Hematopoietic multipotent progenitor cell (in vitro differentiated cells): Measurements from ENCODE around the gene DENND11. TPM values are rescaled to one million over a fixed set of nuclear protein-coding genes. Genes with fewer than 3 reads are reported as not detected.
"Not testable (repeated sequence)": the region's sequence is repeated elsewhere in the genome, so short reads cannot be mapped to it uniquely, and the experiment has no call there.

Experiments used
- DNase-seq, 3 donors: peaks; one replicate each; pipeline ENCODE4 v3.0.0-alpha.2; 2011 to 2015; ENCODE audit warnings: low read depth in 2 of 3, low spot score in 2 of 3
- total RNA-seq: library from RNA; depleted of rRNA; stranded (reverse); fragments of >200 nt; gene quantifications from one replicate; pipeline ENCODE4 v1.2.3, GENCODE V29; 2012

The DENND11 gene
- total RNA-seq, 1 donor: 45.8 TPM

- no peak for DNase-seq
Measured at GRCh38 chr7:141709318-141709717, 7.4 kb upstream of the DENND11 start.

DNA sequence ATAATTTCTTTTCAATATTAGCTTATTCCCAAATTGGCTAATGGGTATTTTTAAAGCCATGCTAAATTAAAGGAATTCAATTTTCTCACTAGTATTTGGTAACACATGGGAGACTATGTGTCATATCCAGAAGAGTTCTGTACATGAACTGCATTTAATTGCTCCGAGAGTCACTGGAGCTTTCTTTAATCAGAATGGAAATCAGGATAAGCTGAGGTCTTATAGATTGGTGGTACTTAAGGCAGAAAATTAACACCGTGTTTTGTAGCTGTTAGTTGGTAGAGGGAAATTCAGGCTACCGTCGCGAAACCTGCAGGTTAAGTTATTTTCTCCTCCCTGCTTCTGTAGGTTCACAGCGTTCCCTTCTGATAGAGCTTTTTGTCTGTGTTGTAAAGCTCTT, 6.4 kb upstream of the DENND11 start, which contains the start of gene WEE2:
TSS of gene WEE2 (plus strand) at position 3 of the 400 bp plus-strand sequence. CDS start 406 bp downstream, outside the sequence.
- no peak for DNase-seq

DNA sequence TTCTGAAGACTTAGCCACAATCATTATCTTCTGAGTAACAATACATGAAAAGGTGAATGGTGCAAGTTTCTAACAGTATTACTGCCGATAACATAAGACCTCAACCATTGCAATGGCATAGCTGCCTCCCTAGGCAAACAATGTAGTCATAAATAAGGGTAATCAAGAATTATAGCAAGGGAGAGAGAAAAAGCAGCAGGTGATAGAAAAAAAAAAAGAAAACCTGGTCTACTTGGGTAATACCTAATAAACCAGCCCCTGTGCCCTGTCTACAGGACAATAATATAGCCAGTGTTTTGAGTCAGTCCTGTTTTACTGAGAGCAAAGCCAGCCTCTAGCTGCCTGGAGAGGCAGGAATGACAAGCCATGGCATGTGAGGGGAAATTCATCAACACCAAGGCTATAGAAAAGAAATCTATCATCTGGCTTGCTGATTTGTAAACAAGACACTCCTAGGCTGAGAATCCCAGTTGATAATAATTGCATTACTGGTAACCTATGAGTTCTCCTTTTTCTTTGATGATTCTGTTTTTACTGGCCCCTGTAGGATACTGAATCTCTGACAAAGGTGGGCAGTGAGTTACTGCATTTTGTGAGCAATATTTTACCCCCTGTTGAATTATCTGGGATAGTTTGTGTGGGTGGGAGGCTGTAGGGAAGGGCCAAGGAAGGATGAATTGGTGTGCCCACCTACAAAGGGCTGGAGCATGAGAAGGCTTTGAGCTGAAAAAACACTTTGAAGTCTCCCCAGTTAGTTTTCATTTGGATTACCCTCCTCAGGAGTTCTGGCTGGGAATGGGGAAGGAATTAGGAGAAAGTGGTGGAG, 4.5 kb upstream of the DENND11 start:
- DNase-seq: no peak

GRCh38 chr7:141704741-141705140, 2.8 kb upstream of the DENND11 start:
- DNase-seq: no peak

GRCh38 chr7:141704112-141704511, 2.1 kb upstream of the DENND11 start:
- no peak for DNase-seq

- DNase-seq: no peak
Measured at GRCh38 chr7:141702892-141703291, 926 bp upstream of the DENND11 start.

GRCh38 chr7:141701489-141702046, 398 bp downstream of the DENND11 start:
- DNase-seq: peak; percentile 41 to 87 (median 78)

DNA sequence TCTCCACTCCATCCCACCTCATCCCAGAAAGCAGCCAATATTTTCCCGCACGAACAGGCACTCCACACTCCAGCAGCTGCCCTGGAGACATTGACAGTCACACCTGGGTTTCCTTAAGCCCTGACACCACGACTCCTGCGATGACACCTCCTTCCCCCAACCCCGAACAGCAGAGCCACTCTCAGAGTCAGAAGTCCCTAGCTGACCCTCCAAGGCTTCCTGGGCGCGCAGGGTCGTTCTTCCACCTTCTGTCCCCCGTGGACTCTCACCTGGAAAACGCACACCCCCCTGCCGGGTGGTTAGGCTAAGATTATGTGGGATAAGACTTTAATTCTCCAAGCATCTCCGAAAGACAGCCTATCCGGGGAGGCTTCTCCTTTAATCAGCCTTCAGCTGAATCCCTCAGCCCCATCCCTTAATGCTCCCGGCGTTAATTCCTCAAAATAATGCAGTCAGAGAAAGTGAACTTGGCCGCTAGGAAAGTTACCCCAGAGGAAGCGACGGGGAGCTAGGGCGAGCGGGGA, 1.1 kb downstream of the DENND11 start:
- no peak for DNase-seq

DNA sequence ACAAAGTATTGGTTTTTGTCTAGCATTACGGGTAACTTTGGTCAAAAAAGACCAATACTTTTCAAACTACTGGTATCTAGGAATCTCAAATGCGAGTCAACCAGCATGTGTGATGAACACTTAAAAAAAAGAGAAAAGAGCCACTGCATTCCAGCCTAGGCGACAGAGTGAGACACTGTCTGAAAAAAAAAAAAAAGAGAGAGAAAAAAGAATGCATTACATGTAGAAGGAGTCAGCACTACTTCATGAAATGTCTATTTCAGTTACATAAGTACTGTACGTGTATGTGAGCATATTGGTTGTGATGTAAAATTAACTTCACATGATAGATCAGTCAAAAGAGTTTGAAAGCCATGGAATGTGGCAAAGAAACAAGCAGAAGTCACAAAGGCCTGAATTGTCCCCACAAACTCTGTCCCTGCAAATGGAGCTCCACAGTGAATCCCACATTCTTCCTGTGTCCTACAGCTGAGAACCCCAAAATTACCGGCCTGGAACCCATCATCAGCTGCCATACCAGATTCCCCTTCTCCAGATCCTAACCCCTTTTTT, 1.6 kb downstream of the DENND11 start:
- no peak for DNase-seq

DNA sequence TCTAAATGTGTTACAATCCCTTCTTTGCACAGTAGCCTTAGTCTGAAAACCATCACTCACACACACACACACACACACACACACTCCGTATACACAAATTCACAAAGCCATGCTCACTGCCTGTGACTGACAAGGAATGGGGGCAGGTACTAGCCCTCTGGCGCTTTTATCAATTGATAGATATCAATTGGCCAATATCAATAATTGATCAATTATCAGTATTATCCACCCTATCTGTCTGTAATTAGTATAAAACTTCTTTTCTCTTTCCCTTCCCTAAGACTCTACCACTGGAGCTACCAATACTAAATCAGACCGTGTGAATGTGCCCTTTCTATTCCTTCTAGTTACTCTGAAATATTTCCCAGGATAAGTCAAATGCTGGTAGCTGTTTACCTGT, 2.1 kb downstream of the DENND11 start:
- DNase-seq: no peak

- DNase-seq: peak in 2 of 3 donors; percentile 32 to 48
Measured at GRCh38 chr7:141698247-141699015, 3.5 kb downstream of the DENND11 start.

- DNase-seq: no peak
Measured at GRCh38 chr7:141697211-141697871, 4.6 kb downstream of the DENND11 start.

GRCh38 chr7:141696348-141696747, 5.6 kb downstream of the DENND11 start:
- no peak for DNase-seq

- no peak for DNase-seq
Measured at GRCh38 chr7:141695803-141696289, 6.1 kb downstream of the DENND11 start.

GRCh38 chr7:141693082-141693481, 8.9 kb downstream of the DENND11 start:
- DNase-seq: no peak

DNA sequence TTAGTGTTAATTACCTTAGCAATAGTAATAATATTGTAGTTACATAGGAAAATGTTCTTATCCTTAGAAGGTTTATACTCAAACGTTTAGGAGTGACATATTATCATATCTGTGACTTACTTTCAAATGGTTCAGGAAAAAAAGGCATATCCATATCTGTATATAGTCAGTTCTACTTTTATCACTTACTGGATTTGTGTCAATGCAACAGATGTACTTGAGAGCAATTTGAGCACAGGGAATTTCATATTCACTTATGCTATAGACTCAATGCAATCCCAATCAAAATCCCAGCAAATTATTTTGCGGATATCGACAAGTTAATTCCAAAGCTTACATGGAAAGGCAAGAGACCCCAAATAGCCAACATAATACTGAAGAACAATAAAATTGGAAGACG, 10.0 kb downstream of the DENND11 start:
- DNase-seq: no peak

DNA sequence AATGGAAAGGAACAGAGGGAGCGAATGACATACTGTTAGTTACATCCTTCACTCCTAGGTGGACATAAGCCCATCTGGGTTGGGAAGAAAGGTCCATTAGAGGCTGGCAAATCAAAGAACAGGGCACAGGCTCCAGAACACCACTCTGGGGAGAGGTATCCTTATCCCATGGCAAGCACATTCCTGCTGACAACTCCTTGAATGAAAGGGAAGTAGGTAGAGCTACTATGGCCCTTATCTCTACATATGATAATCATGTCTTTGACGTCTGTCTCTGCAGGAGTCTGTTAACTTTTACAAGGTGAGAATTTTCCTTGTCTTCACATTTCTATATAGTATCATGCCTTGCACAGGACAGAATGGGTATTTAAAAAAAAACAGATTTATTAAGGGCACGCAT, 10.4 kb downstream of the DENND11 start:
- DNase-seq: no peak

- not testable (repeated sequence) for DNase-seq
Measured at GRCh38 chr7:141689072-141689825, 12.7 kb downstream of the DENND11 start.

DNA sequence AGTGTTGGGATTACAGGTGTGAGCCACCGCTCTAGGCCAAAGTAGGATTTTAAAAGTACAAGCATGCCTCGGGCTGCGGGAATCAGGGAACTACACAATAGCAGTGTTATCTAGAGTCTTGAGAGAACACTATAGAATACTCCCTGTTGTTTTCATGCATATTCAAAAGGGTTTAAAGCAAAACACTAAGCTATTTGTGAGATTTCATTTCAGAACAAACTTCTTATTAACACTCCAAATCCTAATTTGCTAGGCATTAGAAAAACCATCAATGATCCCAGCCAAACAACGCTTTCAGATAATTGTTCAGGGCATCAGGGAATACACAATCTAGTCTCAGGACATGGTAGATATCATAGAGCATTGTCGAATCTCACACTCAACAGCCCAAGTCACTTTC, 13.9 kb downstream of the DENND11 start:
- DNase-seq: no peak

DNA sequence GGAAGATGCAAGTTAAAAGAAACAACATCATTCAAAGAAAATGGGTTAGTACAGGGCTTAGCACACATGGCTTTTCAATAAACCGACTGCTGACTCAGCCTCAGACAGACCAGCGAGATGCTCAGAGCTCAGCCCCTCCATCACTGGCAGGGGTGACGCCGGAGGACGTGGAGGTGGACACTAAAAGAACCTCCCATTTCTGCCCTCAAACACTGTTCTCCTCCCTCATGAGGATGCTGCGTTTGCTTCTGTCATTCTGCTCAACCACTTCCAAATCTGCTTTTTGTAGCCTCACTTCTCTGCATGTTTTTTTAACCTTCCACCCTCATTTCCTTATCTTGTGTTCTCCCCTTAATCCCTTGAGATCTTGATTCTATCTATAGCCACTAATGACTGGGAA, 15.3 kb downstream of the DENND11 start:
- no peak for DNase-seq
